HG03469 (cell line): ENCODE data around the gene HOMER2.
A peak's percentile ranks its signal among the peaks of the same experiment; 100 is the strongest.
"Not testable (repeated sequence)": the region's sequence is repeated elsewhere in the genome, so short reads cannot be mapped to it uniquely, and the experiment has no call there.

ENCODE experiments used
- ATAC-seq: cut with Tn5 transposase; IDR thresholded peaks from one replicate; pipeline ENCODE4 v1.9.1; 2021; ENCODE audit warnings: mild to moderate bottlenecking, moderate library complexity, moderate number of reproducible peaks; ENCODE audit not compliant: unreplicated experiment

The HOMER2 gene

GRCh38 chr15:82838096-82838735 lies 114.3 kb downstream of the HOMER2 start:
- ATAC-seq: no peak

GRCh38 chr15:82835391-82835917 lies 117.1 kb downstream of the HOMER2 start:
- ATAC-seq: no peak

- ATAC-seq: no peak
Measured at GRCh38 chr15:82833362-82833682, 119.2 kb downstream of the HOMER2 start.

GRCh38 chr15:82832601-82833361 lies 119.7 kb downstream of the HOMER2 start:
- peak; percentile 51 for ATAC-seq

GRCh38 chr15:82831894-82832600 lies 120.5 kb downstream of the HOMER2 start:
- no peak for ATAC-seq

- no peak for ATAC-seq
Measured at GRCh38 chr15:82830427-82831173, 121.9 kb downstream of the HOMER2 start.

GRCh38 chr15:82829234-82829633 lies 123.3 kb downstream of the HOMER2 start:
- ATAC-seq: no peak

- no peak for ATAC-seq
Measured at GRCh38 chr15:82828075-82828474, 124.4 kb downstream of the HOMER2 start.

- ATAC-seq: no peak
Measured at GRCh38 chr15:82823049-82823448, 129.5 kb downstream of the HOMER2 start.

GRCh38 chr15:82821851-82822250 lies 130.7 kb downstream of the HOMER2 start:
- ATAC-seq: not testable (repeated sequence)

GRCh38 chr15:82821396-82821795 lies 131.1 kb downstream of the HOMER2 start:
- not testable (repeated sequence) for ATAC-seq

GRCh38 chr15:82820128-82820527 lies 132.4 kb downstream of the HOMER2 start:
- no peak for ATAC-seq

GRCh38 chr15:82812994-82813393 lies 139.5 kb downstream of the HOMER2 start:
- no peak for ATAC-seq

- ATAC-seq: no peak
Measured at GRCh38 chr15:82810890-82811426, 141.6 kb downstream of the HOMER2 start.

- ATAC-seq: peak; percentile 10
Measured at GRCh38 chr15:82810061-82810889, 142.2 kb downstream of the HOMER2 start.

GRCh38 chr15:82809308-82810060 lies 143.0 kb downstream of the HOMER2 start, which contains the start of gene WHAMM:
Gene WHAMM (plus strand): TSS chr15:82809628. CDS start chr15:82809727, 99 bp downstream.
- peak; percentile 55 for ATAC-seq

GRCh38 chr15:82808634-82809041 lies 143.9 kb downstream of the HOMER2 start:
- no peak for ATAC-seq

- no peak for ATAC-seq
Measured at GRCh38 chr15:82807920-82808633, 144.4 kb downstream of the HOMER2 start.
